ENCODE results near the gene PFDN6. TPM values are rescaled to one million over a fixed set of nuclear protein-coding genes. Genes with fewer than 3 reads are reported as not detected.
A peak's percentile ranks its signal among the peaks of the same experiment; 100 is the strongest.

PFDN6 gene
- total and polyA plus RNA-seq, 2 of the 13 experiments (the other 11 are each of a cell fraction or from before 2014, with no cell fraction given), result 75.5 to 87.0 TPM

- TF ChIP-seq ZNF142 (CRISPR knock-in tag; IDR thresholded peaks at IDR 0.05) (peak; percentile 62), EEA1 (CRISPR knock-in tag; IDR thresholded peaks at IDR 0.05; ENCODE audit: borderline replicate concordance) (no peak), ZSCAN20 (CRISPR knock-in tag; IDR thresholded peaks at IDR 0.05; ENCODE audit: borderline replicate concordance) (peak; percentile 71; the same call in 1 of the 2 replicates), NR2F2 (IDR thresholded peaks at IDR 0.05; ENCODE audit: borderline replicate concordance, low read depth) (no peak; the same call in 1 of the 2 replicates), SNAPC4 (CRISPR knock-in tag; IDR thresholded peaks at IDR 0.05) (0 out of 2 replicates have a peak, but pooled peaks have one; percentile 66), ZNF180 (CRISPR knock-in tag; IDR thresholded peaks at IDR 0.05; ENCODE audit: borderline replicate concordance, low read depth) (no peak), FOXO1 (CRISPR knock-in tag; IDR thresholded peaks at IDR 0.05) (peak; percentile 13; the same call in 1 of the 2 replicates), ATF2 (CRISPR knock-in tag; IDR thresholded peaks at IDR 0.05) (peak; percentile 61; the same call in 1 of the 2 replicates), RFX1 (IDR thresholded peaks at IDR 0.05) (no peak), ESRRA (CRISPR knock-in tag; IDR thresholded peaks at IDR 0.05; ENCODE audit: low read depth) (peak; percentile 85), ZNF724P (CRISPR knock-in tag; IDR thresholded peaks at IDR 0.05; ENCODE audit: borderline replicate concordance) (peak; percentile 77; the same call in 1 of the 2 replicates), MAFK (conservative IDR thresholded peaks at IDR 0.05 in 1 of 2, IDR thresholded peaks at IDR 0.05 in 1 of 2; ENCODE audit: low read length in 2 of 2) (peak; percentile 45 to 56)
Observed at GRCh38 chr6:33248932-33249731, 40.3 kb upstream of the PFDN6 start (continued).
